Kidney (tissue), 14 donors: ENCODE measurements around the gene AMBN. TPM values are rescaled to one million over a fixed set of nuclear protein-coding genes. Genes with fewer than 3 reads are reported as not detected.

ENCODE experiments used
- DNase-seq, 5 donors: peaks; one replicate each; pipeline ENCODE4 v3.0.0-alpha.2; 2013 to 2020
- FAIRE-seq: peaks from 2 replicates; lab custom pipeline; 2012; peaks lifted over from hg19 to GRCh38; lab: Jason Lieb, UNC
- H3K27ac ChIP-seq, 2 donors: one replicate each; pipeline ENCODE4 v1.7.0; 2013; ENCODE audit warnings: low read depth in 2 of 2, low read length in 2 of 2, inconsistent platforms in 1 of 2
- H3K27me3 ChIP-seq: one replicate; pipeline ENCODE4 v1.7.1; 2013; ENCODE audit warnings: low read length, inconsistent platforms; ENCODE audit not compliant: control insufficient read depth, insufficient read depth
- H3K36me3 ChIP-seq, 3 donors: one replicate each; pipeline versions ENCODE4 v1.7.0 to v1.7.1; 2013; ENCODE audit warnings: low read length in 3 of 3, control low read depth in 1 of 3, inconsistent platforms in 1 of 3; ENCODE audit not compliant: insufficient read depth in 3 of 3, control insufficient read depth in 2 of 3
- H3K4me1 ChIP-seq, 3 donors: one replicate each; pipeline versions ENCODE4 v1.7.0 to v1.7.1; 2013; ENCODE audit warnings: low read length in 3 of 3, inconsistent platforms in 1 of 3, low read depth in 1 of 3; ENCODE audit not compliant: control insufficient read depth in 2 of 3, insufficient read depth in 2 of 3
- H3K4me3 ChIP-seq, 3 donors: one replicate each; pipeline versions ENCODE4 v1.7.0 to v1.8.1; 2013; ENCODE audit warnings: low read length in 3 of 3, control low read depth in 1 of 3, inconsistent platforms in 1 of 3
- H3K9ac ChIP-seq, 3 donors: one replicate each; pipeline versions ENCODE4 v1.7.0 to v1.7.1; 2013; ENCODE audit warnings: low read length in 3 of 3, control low read depth in 1 of 3, inconsistent platforms in 1 of 3
- H3K9me3 ChIP-seq, 3 donors: one replicate each; pipeline versions ENCODE4 v1.7.0 to v1.7.1; 2013; ENCODE audit warnings: low read length in 3 of 3, control low read depth in 1 of 3, inconsistent platforms in 1 of 3; ENCODE audit not compliant: control insufficient read depth in 2 of 3, insufficient read depth in 1 of 3
- intact Hi-C: fragments of 100-400 bp; cut with DNase I; formaldehyde crosslinking; loops from one replicate; pipeline ENCODE4 v1.11.1; 2022
- polyA plus RNA-seq: library from polyadenylated mRNA; stranded (reverse); fragments of 350-450 nt; fragmentation: Illumina TruSeq; extraction: RNeasy Lipid Tissue Mini Kit (QIAGEN cat#74804); gene quantifications from one replicate; pipeline ENCODE4 v1.2.3, GENCODE V29; 2014; ENCODE audit warnings: low read depth, low replicate concordance; ENCODE audit not compliant: insufficient read depth
- total RNA-seq: library from RNA; stranded (reverse); fragmentation: NEBNext Ultra II Directional; extraction: Animal tissue kit (Norgen Biotek cat#: 25700); gene quantifications from one replicate; pipeline ENCODE4 v1.2.1, GENCODE V29; 2021
- TF ChIP-seq, protein P1 (sequence below): IDR thresholded peaks from 3 replicates; pipeline ENCODE4 v1.5.1; 2012; ENCODE audit warnings: mild to moderate bottlenecking, moderate library complexity, borderline replicate concordance; ENCODE audit not compliant: insufficient read depth; ENCODE audit errors: extremely low read depth
- donor health status: control.
- donor health status: control.
- donor health status: control.
- donor health status: control.
- donor health status: control.
- donor health status: DM: yes; HTN: yes; CAD: no.
- donor health status: Normal renal cell carcinoma (clear cell type).

Gene AMBN
- total and polyA plus RNA-seq, 2 donors from 2014 or later = not detected

- Histone ChIP-seq H3K4me3 (no peak overlapping the region), H3K9ac (no peak overlapping the region), H3K36me3 (no peaks in the 10 kb centered on the region), H3K9me3 (no peaks in the 10 kb centered on the region), H3K27ac (no peak overlapping the region), H3K27me3 (no peaks in the 10 kb centered on the region), H3K4me1 (no peaks in the 10 kb centered on the region)
- TF ChIP-seq, protein P1, sequence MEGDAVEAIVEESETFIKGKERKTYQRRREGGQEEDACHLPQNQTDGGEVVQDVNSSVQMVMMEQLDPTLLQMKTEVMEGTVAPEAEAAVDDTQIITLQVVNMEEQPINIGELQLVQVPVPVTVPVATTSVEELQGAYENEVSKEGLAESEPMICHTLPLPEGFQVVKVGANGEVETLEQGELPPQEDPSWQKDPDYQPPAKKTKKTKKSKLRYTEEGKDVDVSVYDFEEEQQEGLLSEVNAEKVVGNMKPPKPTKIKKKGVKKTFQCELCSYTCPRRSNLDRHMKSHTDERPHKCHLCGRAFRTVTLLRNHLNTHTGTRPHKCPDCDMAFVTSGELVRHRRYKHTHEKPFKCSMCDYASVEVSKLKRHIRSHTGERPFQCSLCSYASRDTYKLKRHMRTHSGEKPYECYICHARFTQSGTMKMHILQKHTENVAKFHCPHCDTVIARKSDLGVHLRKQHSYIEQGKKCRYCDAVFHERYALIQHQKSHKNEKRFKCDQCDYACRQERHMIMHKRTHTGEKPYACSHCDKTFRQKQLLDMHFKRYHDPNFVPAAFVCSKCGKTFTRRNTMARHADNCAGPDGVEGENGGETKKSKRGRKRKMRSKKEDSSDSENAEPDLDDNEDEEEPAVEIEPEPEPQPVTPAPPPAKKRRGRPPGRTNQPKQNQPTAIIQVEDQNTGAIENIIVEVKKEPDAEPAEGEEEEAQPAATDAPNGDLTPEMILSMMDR = peak; percentile 77
- DNase-seq (peak in 4 of 5 donors; percentile 42 to 87 (median 63)), FAIRE-seq (peak; percentile 93)
- intact Hi-C loops = no loop called here
These were observed 32.7 kb upstream of the AMBN start for GRCh38 chr4:70559211-70559830.

DNA sequence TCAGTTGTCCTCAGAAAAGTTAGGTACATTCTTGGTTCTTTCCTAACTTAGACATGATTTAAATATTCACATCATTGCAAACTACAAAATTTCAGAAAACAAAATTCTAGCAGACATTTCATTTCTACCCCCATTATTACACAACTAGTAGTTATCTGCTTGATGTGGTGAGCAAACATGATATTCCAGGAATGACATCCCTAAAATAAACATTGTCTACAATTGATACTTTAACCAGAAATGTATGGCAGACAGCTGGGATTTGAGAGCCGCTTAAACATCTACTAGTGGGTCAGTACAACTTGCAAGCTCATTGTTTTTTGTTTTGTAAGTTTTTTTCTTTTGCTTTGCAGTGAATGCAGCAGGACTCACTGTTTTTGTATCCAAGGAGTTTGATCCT, 32.1 kb upstream of the AMBN start:
- Histone ChIP-seq H3K27ac (no peak overlapping the region), H3K36me3 (no peaks in the 10 kb centered on the region), H3K27me3 (no peaks in the 10 kb centered on the region), H3K4me1 (no peaks in the 10 kb centered on the region), H3K4me3 (no peak overlapping the region), H3K9ac (no peak overlapping the region), H3K9me3 (no peaks in the 10 kb centered on the region)
- FAIRE-seq = no peak
- no peak for DNase-seq
- TF ChIP-seq, protein P1 = no peak
- intact Hi-C loops = no loop called here

DNA sequence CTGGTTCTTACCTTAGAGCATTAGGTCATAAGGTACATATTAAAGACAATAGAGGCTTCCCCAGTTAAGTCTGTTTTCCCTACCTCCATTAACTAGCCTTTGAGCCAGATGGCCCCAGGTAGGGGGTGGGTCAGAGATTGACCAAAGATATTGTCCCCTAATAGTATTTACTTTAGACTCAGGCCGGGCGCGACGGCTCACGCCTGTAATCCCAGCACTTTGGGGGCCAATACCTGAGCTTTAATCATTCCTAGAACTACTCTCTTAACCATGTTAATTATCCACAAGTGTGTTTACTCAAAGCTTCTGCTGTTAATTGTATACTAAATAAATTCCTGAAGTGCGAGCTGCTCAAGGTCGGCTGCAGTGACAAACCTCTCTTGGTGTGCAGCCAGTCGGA, 28.0 kb upstream of the AMBN start:
- TF ChIP-seq, protein P1 = no peak
- H3K9ac ChIP-seq = no peak overlapping the region
- FAIRE-seq (no peak), DNase-seq (peak in 3 of 5 donors; percentile 6 to 25 (median 18))
- H3K4me1 ChIP-seq = no peaks in the 10 kb centered on the region
- no peak overlapping the region for H3K27ac ChIP-seq
- no peaks in the 10 kb centered on the region for H3K36me3 ChIP-seq
- intact Hi-C loops = no loop called here
- H3K4me3 ChIP-seq = no peak overlapping the region
- no peaks in the 10 kb centered on the region for H3K27me3 ChIP-seq
- peaks cover 0 to 1% (median 0%) of the 10 kb centered on the region in 3 donors for H3K9me3 ChIP-seq

- Histone ChIP-seq H3K9me3 (peaks cover 0 to 3% (median 0%) of the 10 kb centered on the region in 3 donors), H3K9ac (no peak overlapping the region), H3K27ac (no peak overlapping the region), H3K4me3 (no peak overlapping the region), H3K4me1 (no peaks in the 10 kb centered on the region), H3K36me3 (no peaks in the 10 kb centered on the region), H3K27me3 (no peaks in the 10 kb centered on the region)
- intact Hi-C loops = no loop called here
- TF ChIP-seq, protein P1 = no peak
- FAIRE-seq (no peak), DNase-seq (no peak)
These were observed 21.3 kb upstream of the AMBN start for GRCh38 chr4:70570796-70571195.
